Activated T-cell treated with anti-CD3 and anti-CD28 coated beads, Interleukin-2, amount 50 U/mL, for 24 hours (primary cell): Measurements from ENCODE around the gene DEFB124.
A peak's percentile ranks its signal among the peaks of the same experiment; 100 is the strongest.
"Not testable (repeated sequence)": the region's sequence is repeated elsewhere in the genome, so short reads cannot be mapped to it uniquely, and the experiment has no call there.

Experiments used
- DNase-seq: peaks from one replicate; pipeline ENCODE4 v3.0.0-alpha.2; 2020
- H3K27ac Mint-ChIP-seq: 2 replicates; pipeline ENCODE4 v1.8.0; 2020; ENCODE audit warnings: mild to moderate bottlenecking, mixed read lengths
- H3K27me3 Mint-ChIP-seq: 2 replicates; pipeline ENCODE4 v1.8.0; 2020; ENCODE audit warnings: mixed read lengths
- H3K36me3 Mint-ChIP-seq: 2 replicates; pipeline ENCODE4 v1.8.0; 2020; ENCODE audit warnings: low read depth, mixed read lengths
- H3K4me1 Mint-ChIP-seq: 2 replicates; pipeline ENCODE4 v1.8.0; 2020; ENCODE audit warnings: low read depth, mixed read lengths
- H3K4me3 Mint-ChIP-seq: 2 replicates; pipeline ENCODE4 v1.8.0; 2020; ENCODE audit warnings: mild to moderate bottlenecking, moderate library complexity, mixed read lengths
- H3K9me3 Mint-ChIP-seq: 2 replicates; pipeline ENCODE4 v1.8.0; 2020; ENCODE audit warnings: mixed read lengths

Gene DEFB124, protein sequence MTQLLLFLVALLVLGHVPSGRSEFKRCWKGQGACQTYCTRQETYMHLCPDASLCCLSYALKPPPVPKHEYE

DNA sequence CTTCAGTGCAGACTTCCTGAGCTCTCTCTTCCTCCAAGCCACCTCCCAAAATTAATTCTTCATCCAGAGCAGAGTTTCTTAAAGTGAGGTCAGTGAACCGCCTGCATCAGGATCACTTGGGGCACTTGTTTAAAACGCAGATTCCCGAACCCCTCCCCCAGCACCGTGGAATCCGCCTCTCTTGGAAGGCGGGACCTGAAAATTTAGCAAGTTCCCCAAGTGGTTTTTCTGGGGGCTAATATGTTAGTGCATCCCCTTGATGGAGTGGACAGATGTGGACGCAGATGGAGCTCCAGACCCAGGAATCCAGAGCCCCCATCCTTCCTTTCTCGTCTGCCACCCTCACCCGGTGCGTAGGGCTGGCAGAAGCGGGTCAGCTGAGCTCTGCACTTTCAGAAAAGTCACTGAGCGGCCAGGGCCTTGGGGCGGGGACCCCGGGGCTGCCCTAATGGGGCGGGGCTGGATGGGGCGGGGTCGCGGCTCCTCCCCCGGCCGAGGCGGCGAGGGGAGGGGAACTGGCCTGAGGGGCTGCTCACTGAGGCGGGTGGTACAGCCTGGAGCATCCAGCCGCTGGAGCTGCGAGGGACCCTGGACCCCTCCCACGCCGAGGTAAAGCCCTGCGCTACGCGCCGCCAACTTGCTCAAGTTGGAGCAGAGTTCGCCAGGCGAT is at the start of gene DEFB124, which contains the start of gene REM1:
TSS of gene DEFB124 (minus strand) at position 370 of the 670 bp plus-strand sequence. CDS start 2,114 bp downstream, outside the sequence.
TSS of gene REM1 (plus strand) at position 531 of the 670 bp plus-strand sequence. CDS start 1,158 bp downstream, outside the sequence.
- DNase-seq = no peak
- Mint-ChIP-seq H3K27me3 (peaks cover 56% of the 10 kb centered on the region), H3K27ac (no peak within 1 kb of the TSS), H3K4me3 (no peak within 1 kb of the TSS), H3K36me3 (no peaks in the 10 kb centered on the region), H3K4me1 (peaks cover 13% of the 10 kb centered on the region), H3K9me3 (peaks cover 2% of the 10 kb centered on the region)

DNA sequence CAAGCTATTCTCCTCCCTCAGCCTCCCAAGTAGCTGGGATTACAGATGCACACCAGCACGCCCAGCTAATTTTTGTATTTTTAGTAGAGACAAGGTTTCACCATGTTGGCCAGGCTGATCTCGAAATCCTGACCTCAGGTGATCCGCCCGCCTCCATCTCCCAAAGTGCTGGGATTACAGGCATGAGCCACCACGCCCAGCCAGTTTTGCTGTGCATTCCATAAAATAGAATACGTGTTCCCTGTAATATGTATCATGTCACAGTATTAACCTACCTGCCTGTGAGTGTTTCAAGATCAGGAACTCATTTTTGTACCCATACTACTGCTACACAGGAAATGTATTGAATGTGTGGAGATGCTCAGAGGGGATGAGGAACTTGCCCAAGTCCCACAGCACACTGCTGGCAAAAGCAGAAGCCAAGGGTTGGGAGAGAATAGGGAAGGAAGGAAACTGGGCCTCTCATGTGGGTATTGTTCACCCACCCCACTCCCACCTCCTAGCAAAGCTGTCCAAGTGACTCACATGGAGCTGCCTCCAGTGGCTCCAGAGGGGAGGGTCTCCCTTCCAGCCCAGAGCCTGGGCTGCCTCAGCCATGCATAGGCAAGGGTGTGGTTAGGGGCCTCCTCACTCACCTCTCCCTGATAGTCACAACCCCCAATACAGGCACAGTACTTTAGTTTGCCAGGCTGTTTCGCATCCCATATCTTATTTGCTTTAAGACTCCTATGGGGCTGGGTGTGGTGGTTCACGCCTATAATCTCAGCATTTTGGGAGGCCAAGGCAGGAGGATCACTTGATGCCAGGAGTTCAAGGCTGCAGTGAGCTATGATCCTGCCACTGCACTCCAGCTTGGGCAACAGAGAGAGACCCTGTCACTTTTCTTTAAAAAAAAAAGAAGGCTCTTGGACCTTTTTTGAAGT is 48.7 kb upstream of the DEFB124 start:
- Mint-ChIP-seq H3K27ac (peak overlapping the region; percentile 64), H3K4me3 (no peak overlapping the region), H3K36me3 (peaks cover 90% of the 10 kb centered on the region), H3K4me1 (peaks cover 57% of the 10 kb centered on the region), H3K27me3 (no peaks in the 10 kb centered on the region), H3K9me3 (no peaks in the 10 kb centered on the region)
- no peak for DNase-seq

DNA sequence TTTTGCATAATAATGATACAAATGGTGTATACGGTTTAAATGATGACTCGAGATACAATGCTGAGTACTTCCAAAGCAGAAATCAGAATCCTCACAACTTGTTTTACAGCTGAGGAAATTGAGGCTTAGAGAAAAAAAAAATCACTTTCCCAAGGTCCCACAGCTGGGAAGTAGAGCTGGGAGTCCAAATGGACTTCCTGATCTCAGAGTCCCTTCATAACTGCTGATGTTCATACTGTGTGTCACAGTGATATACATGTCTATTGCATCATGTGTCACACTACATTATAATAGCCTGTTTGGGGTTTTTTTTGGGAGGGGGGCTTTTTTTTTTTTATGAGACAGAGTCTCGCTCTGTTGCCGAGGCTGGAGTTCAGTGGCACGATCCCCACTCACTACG is 47.8 kb upstream of the DEFB124 start:
- Mint-ChIP-seq H3K4me3 (no peak overlapping the region), H3K4me1 (peaks cover 57% of the 10 kb centered on the region), H3K27ac (peak overlapping the region; percentile 72), H3K9me3 (no peaks in the 10 kb centered on the region), H3K27me3 (no peaks in the 10 kb centered on the region), H3K36me3 (peaks cover 81% of the 10 kb centered on the region)
- DNase-seq = no peak

DNA sequence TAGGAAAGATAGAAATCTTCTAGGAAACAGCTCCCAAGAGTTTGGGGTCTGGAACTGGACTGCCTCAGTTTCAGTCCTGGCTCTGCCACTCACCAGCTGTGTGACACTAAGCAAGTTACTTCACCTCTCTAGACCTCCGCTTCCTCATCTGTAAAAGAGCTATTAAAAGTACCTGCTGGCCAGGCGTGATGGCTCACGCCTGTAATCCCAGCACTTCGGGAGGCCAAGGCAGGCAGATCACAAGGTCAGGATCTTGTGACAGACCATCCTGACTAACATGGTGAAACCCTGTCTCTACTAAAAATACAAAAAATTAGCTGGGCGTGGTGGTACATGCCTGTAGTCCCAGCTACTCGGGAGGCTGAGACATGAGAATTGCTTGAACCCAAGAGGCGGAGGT is 46.3 kb upstream of the DEFB124 start:
- not testable (repeated sequence) for H3K27me3 Mint-ChIP-seq, H3K4me3 Mint-ChIP-seq, H3K9me3 Mint-ChIP-seq, DNase-seq
- Mint-ChIP-seq H3K27ac (peak overlapping the region; percentile 64), H3K4me1 (peaks cover 52% of the 10 kb centered on the region), H3K36me3 (peaks cover 66% of the 10 kb centered on the region)

DNA sequence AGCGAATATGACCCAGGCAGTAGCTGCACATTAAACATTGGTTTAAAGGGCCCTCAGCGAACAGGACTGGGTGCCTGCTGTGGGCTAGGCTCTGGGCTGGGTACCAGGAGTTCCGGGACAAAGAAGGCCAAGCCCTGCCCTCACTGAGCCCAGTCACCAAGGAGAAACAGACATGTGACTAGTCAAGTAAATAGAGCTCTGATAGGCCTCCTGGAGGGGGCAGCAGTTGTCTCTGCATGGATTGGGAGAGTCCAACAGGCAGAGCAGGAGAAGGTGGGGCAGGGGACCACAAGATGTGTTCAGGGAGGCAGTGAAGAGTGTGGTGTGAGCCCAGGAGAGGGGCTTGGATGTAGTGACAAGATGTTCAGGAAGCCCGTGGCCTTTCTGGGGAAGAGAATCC is 42.4 kb upstream of the DEFB124 start:
- H3K27ac Mint-ChIP-seq = no peak overlapping the region
- H3K9me3 Mint-ChIP-seq = no peaks in the 10 kb centered on the region
- H3K36me3 Mint-ChIP-seq = peaks cover 35% of the 10 kb centered on the region
- H3K27me3 Mint-ChIP-seq = no peaks in the 10 kb centered on the region
- DNase-seq = no peak
- H3K4me1 Mint-ChIP-seq = peaks cover 36% of the 10 kb centered on the region
- no peak overlapping the region for H3K4me3 Mint-ChIP-seq

DNA sequence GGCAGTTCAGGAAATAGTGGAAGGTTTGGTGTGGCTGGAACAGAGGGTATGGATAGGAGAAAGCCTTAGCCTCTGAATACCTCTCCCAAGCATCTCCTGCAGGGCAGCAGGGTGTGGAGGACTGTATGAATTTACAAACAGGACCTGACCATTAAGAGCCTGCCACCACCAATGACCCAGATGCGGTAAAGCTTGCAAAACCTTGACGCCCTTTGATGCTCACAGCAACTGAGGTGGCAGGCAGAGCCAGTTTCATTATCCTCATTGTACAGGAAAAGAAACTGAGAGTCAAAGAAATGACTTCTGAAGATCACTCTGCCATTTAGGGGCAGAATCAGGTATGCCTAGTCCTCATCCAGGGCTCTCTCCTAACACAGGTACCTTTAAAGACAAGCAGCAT is 41.7 kb upstream of the DEFB124 start:
- no peak overlapping the region for H3K27ac Mint-ChIP-seq
- peaks cover 29% of the 10 kb centered on the region for H3K36me3 Mint-ChIP-seq
- no peaks in the 10 kb centered on the region for H3K27me3 Mint-ChIP-seq
- no peaks in the 10 kb centered on the region for H3K9me3 Mint-ChIP-seq
- DNase-seq = no peak
- no peak overlapping the region for H3K4me3 Mint-ChIP-seq
- peaks cover 31% of the 10 kb centered on the region for H3K4me1 Mint-ChIP-seq

DNA sequence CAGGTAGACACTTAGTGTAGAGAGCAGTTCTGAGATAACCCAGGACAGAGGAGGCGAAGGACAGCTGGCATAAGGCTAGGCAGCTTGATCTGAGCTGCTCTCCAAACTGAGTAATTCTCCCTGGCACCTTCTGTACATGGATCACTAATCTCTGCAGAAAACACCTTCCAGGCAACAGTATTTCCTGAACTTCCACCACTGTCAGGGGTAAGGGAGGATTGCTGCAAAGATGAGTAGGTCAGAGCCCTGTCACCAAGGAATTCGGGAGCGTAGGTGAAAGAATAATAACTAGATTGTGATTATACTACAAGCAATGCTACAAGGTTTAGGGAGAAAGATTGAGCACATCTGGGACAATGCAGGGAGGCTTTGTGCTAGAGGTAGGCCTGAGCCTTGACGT is 41.2 kb upstream of the DEFB124 start:
- Mint-ChIP-seq H3K27ac (no peak overlapping the region), H3K36me3 (peaks cover 24% of the 10 kb centered on the region), H3K4me1 (peaks cover 28% of the 10 kb centered on the region), H3K4me3 (no peak overlapping the region), H3K9me3 (no peaks in the 10 kb centered on the region), H3K27me3 (no peaks in the 10 kb centered on the region)
- DNase-seq = no peak

DNA sequence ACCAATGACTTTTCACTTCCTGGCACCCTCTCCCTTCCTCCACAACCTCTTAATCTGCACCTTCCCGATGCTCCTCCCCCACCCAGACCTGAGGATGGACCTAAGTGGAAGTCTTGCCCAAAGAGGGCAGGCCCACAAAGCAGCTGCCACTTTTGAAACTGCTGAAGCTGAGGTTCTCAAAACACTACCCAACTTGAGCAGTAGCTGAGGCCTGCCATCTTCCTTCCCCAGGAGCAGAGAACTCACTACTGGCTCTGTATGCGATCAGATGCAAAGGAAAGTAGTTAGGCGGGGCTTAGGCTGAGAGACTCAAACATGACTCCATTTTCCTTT is 40.8 kb upstream of the DEFB124 start:
- Mint-ChIP-seq H3K27me3 (no peaks in the 10 kb centered on the region), H3K9me3 (no peaks in the 10 kb centered on the region), H3K36me3 (peaks cover 20% of the 10 kb centered on the region), H3K27ac (no peak overlapping the region), H3K4me1 (peaks cover 23% of the 10 kb centered on the region), H3K4me3 (no peak overlapping the region)
- no peak for DNase-seq

DNA sequence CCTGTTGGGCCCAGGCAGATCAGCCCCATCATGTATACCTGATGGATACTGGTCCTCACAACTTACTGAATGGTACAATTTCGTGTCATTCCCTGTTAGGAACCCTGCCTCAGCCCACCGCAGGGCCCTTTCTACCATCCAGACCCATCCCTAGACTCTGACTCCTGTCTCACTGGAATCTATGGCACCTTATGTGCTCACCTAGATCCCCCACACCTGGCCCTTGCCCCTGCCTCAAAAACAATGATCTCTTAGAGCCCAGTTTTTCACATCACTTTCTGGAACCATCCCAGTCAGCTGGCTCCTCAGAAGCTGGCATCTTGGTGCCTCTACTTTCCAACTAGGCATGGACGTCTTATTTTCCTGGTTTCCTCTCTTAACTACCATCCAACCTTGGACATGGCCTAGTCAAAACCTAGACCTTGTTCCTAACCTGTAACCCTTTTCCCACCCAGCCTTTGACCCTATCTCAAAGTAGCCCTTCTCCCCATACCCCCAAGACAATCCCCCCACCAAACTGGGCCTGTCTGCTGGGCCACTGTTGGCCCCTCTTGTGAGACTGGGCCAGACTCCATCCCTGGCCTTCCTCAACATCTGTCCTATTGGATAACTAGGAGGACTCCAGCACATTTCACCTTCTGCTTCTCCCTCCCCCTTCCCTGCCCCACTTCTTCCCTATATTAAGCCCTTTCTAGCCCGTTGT is 40.3 kb upstream of the DEFB124 start:
- no peak for DNase-seq
- Mint-ChIP-seq H3K9me3 (no peaks in the 10 kb centered on the region), H3K27me3 (no peaks in the 10 kb centered on the region), H3K36me3 (peaks cover 15% of the 10 kb centered on the region), H3K4me1 (peaks cover 19% of the 10 kb centered on the region), H3K27ac (no peak overlapping the region), H3K4me3 (no peak overlapping the region)

DNA sequence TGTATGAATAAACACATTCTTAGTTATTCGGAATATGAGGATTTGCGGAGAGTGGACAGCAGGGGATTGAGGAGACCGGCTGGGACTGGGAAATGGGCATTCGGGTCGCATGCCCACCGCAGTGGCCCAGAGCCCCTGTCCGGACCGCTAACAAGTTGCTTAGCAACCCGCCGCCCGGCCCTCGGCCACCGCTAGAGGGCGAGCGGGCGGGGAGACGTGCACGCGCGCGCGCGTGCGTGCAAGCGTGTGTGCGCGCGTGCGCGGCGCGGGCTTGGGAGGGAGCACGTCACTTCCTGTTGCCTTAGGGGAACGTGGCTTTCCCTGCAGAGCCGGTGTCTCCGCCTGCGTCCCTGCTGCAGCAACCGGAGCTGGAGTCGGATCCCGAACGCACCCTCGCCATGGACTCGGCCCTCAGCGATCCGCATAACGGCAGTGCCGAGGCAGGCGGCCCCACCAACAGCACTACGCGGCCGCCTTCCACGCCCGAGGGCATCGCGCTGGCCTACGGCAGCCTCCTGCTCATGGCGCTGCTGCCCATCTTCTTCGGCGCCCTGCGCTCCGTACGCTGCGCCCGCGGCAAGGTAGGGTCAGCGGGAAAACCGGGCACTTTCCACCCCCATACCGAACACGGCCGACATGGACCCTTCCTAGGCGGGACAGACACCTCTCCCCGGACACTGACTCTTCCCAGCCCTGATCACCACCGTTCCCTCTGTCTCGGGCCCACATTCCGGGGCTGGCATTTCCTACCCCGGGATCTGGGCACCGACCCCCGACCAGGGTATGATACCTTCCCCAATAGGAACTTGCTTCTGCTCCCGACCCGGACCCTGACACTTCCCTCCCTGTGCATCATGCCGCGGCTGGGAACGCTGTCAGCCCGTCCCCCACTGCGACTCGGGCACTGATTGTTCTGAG is 39.5 kb upstream of the DEFB124 start, which contains the start of gene HM13:
TSS of gene HM13 (plus strand) at position 289 of the 918 bp plus-strand sequence. CDS start at position 399, 110 bp downstream.
- peaks cover 11% of the 10 kb centered on the region for H3K4me1 Mint-ChIP-seq
- DNase-seq = peak; percentile 92
- peaks cover 7% of the 10 kb centered on the region for H3K36me3 Mint-ChIP-seq
- H3K27ac Mint-ChIP-seq = peak within 1 kb of the TSS; percentile 72
- H3K9me3 Mint-ChIP-seq = no peaks in the 10 kb centered on the region
- no peak within 1 kb of the TSS for H3K4me3 Mint-ChIP-seq
- no peaks in the 10 kb centered on the region for H3K27me3 Mint-ChIP-seq

DNA sequence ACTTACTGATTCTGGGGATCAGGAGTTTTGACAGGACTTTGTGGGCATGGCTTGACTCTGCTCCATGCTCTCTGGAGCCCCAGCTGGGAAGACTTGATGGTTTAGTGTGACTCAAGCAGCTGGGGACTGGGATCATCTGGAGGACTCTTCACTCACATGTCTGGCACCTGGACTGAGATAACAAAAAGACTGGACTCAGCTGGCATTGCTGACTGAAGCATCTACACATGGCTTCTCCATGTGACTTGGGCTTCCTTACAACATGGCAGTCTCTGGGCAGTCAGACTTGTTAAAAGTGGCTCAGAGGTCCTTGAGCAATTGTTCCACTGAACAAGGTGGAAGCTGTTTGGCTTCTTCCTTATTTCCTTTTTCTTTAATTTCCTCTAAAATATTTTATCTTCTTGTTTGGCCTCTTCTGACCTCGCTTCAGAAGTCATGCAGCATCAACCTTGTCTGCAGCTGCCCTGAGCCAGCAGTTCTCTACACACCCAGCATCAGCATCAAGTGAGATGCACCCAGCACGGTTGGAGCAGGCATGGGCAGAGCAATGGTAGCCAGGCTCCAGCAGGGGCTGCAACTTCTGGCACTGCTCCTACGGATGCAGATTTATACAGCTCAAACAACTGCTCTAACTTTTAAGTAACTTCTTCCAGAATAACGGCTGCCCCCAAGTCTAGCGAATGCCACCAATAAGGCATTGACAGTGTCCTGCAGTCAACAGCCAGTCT is 33.8 kb upstream of the DEFB124 start:
- Mint-ChIP-seq H3K27ac (no peak overlapping the region), H3K9me3 (no peaks in the 10 kb centered on the region), H3K36me3 (no peaks in the 10 kb centered on the region), H3K4me1 (no peaks in the 10 kb centered on the region), H3K4me3 (no peak overlapping the region), H3K27me3 (peaks cover 12% of the 10 kb centered on the region)
- DNase-seq = no peak

DNA sequence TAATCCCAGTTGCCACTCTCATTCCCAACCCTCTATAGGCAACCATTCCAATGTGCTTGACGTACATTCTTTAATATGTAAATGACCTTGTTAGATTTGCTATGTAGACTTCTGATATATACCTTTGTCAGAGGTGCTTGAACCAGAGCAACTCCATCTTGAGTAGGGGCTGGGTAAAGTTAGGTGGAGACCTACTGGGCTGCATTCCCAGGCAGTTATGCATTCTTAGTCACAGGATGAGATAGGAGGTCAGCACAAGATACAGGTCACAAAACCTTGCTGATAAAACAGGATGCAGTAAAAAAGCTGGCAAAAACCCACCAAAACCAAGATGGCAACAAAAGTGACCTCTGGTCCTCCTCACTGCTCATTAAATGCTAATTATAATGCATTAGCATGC is 31.0 kb upstream of the DEFB124 start:
- H3K4me1 Mint-ChIP-seq = peaks cover 1% of the 10 kb centered on the region
- DNase-seq = no peak
- H3K4me3 Mint-ChIP-seq = no peak overlapping the region
- no peak overlapping the region for H3K27ac Mint-ChIP-seq
- H3K9me3 Mint-ChIP-seq = no peaks in the 10 kb centered on the region
- H3K36me3 Mint-ChIP-seq = no peaks in the 10 kb centered on the region
- peaks cover 12% of the 10 kb centered on the region for H3K27me3 Mint-ChIP-seq
